ENCODE measurements around the gene SUCLG2. TPM values are rescaled to one million over a fixed set of nuclear protein-coding genes. Genes with fewer than 3 reads are reported as not detected.

The SUCLG2 gene
- total RNA-seq = 52.4 and 56.6 TPM in 2 replicates

GRCh38 chr3:67654099-67654843 is at the start of gene SUCLG2:
SUCLG2 (minus strand) TSS chr3:67654612; CDS start chr3:67654586, 26 bp downstream.

Measured in regular cardiac myocyte (primary cell).